Dermis microvascular lymphatic vessel endothelial cell (primary cell): Measurements from ENCODE around the gene KIAA0753. TPM values are rescaled to one million over a fixed set of nuclear protein-coding genes. Genes with fewer than 3 reads are reported as not detected.

ENCODE experiments used
- DNase-seq, 2 donors: peaks; one replicate each; pipeline versions ENCODE4 v3.0.0 to v3.0.0-alpha.2; 2010; ENCODE audit warnings: low read depth in 2 of 2
- total RNA-seq: library from RNA; depleted of rRNA; stranded (reverse); fragments of >200 nt; gene quantifications from 2 replicates; pipeline ENCODE4 v1.2.1, GENCODE V29; 2014

Gene KIAA0753
- total RNA-seq, 1 donor from 2014 or later, result 7.2 TPM

DNA sequence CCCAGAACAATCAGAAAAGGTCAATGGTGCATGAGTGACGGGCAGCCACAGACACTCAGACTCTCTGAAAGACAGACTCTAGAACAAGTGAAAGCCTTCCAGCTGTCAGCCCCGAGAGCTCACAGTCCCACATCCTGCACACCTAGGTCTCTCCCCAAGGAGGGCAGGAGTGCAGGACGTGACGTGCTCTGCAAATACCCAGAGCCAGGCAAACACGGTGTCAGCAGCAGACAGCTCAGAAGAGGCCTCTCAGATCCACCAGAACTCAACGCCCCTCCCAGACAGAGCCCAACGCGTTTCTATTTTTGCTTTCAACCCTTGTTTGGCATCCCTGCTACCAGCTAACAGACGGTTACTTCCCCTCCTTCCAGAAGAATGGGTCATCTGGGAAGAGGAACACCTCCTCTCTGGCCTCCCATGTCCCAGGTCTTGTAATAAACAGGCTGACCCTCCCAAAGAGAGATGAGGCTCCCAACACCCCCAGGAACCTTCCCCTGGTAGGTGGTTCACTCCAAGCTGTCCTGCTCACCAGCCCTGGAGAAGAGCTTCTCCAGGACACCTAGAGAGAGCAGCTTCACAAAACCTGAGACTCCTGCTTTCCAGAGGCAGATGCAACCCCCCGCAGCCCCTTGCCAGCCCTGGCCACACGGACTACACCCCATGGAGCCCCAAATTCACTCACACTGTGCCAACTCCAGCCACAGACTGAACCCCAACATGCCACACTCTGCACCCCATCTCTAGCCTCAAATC is 91.8 kb downstream of the KIAA0753 start:
- no peak for DNase-seq

- no peak for DNase-seq
These were observed 92.5 kb downstream of the KIAA0753 start for GRCh38 chr17:6548034-6548433.

DNA sequence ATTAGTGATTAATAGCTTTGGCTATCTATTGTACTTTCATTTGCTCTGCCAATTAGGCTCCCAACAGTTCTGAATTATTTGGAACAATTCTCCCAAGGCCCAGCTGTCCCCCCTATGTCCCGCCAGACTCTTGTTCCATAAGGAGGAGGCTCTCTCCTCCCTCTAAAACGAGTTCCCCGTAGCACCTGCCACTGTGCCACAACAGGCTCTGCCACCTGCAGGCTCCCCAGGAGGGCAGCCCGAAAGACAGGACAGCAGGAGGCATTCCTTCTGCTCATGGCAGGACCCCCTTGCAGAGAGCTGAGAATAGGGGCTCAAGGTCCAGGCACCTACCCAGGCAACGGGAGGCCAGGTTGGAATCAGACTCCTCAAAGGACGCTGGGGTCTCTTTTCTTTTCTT is 93.2 kb downstream of the KIAA0753 start:
- DNase-seq, result no peak

DNA sequence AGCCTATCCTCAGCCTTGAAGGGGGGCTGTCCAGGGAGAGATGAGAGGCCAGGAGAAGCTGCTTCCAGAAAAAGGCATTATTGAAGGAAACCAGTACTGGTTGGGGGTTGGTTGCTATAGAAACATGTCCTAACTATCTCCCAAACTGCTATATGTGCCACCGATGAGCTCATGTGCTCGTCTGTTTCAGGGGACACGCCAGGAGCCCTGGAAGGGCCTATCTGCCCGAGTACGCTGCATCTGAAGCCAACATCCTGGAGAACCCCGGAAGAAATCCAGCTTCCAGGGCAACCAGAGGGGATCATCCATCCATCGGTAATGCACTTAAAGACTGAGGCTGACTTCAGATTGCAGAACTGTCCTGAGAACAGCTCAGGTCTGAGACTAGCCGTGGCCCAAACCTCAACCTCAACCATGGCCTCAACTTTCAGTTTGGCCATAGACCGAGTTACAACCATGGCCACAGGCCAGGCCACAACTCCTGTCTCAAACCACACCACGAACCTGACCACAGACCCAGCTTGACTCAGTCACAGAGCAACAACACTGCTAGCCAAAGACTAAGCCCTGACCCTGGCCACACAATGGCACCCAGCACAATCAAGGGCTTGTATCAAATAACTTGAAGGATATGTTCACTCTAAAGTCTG is 94.3 kb downstream of the KIAA0753 start:
- DNase-seq, result no peak

DNA sequence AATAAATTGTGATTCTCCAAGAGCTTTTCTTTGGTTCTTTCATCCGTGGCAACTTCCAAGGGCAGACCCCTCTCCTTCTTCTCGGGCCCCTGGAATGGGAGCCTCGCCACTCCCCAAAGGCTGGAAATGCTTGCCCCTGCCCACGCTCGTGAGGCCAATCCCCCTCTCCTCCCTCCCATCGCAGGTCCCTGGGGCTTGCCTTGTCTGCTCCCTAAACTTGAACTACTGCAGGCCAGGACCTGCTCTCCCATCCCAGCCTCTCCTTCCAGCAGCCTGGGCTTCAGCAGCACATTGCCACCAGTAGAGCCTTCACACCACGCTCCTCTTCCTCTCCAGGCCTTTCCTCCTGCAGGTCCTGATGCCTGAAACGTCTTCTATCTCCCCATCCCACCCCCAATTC is 95.2 kb downstream of the KIAA0753 start:
- DNase-seq, result no peak

DNA sequence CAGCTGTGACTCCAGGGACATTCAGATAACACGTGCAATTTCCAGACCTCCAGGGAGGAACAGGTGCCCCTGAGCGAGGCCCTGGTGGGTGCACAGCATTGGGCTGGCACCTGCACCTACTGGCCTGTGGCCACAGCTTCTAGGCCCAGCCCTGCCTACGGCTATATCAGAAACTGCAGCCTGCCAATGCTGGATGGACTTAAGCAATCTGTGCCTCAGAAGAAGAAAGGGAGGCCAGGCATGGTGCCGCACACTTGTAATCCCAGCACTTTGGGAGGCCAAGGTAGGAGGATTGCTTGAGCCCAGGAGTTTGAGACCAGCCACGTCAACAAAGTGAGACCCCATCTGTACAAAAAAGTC is 96.5 kb downstream of the KIAA0753 start:
- DNase-seq, result no peak

GRCh38 chr17:6543079-6544010 is 97.2 kb downstream of the KIAA0753 start:
- DNase-seq, result no peak

- no peak for DNase-seq
These were observed 97.9 kb downstream of the KIAA0753 start for GRCh38 chr17:6542577-6542976.

GRCh38 chr17:6541886-6542285 is 98.6 kb downstream of the KIAA0753 start:
- no peak for DNase-seq

- no peak for DNase-seq
These were observed 100.6 kb downstream of the KIAA0753 start for GRCh38 chr17:6539871-6540270.

- no peak for DNase-seq
These were observed 103.9 kb downstream of the KIAA0753 start for GRCh38 chr17:6536566-6537065.

GRCh38 chr17:6536053-6536452 is 104.5 kb downstream of the KIAA0753 start:
- no peak for DNase-seq

GRCh38 chr17:6534846-6535514 is 105.5 kb downstream of the KIAA0753 start:
- no peak for DNase-seq

GRCh38 chr17:6532441-6532885 is 108.0 kb downstream of the KIAA0753 start:
- no peak for DNase-seq

DNA sequence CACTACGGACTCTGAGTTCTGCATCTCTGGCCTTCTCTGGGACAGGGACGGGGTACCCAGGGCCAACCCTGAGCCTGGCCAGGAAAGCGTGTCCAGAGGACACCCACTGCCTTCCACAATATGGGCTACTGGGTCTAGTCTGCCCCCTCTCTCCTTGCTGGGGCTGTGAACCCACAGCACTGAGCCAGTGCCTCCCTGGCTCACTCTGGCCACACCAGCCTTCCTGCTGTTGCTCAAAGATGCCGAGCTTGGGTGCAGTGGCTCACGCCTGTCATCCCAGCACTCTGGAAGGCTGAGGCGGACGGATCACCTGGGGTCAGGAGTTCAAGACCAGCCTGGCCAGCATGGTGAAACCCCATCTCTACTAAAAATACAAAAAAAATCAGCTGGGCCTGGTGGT is 108.9 kb downstream of the KIAA0753 start:
- DNase-seq, result no peak

DNA sequence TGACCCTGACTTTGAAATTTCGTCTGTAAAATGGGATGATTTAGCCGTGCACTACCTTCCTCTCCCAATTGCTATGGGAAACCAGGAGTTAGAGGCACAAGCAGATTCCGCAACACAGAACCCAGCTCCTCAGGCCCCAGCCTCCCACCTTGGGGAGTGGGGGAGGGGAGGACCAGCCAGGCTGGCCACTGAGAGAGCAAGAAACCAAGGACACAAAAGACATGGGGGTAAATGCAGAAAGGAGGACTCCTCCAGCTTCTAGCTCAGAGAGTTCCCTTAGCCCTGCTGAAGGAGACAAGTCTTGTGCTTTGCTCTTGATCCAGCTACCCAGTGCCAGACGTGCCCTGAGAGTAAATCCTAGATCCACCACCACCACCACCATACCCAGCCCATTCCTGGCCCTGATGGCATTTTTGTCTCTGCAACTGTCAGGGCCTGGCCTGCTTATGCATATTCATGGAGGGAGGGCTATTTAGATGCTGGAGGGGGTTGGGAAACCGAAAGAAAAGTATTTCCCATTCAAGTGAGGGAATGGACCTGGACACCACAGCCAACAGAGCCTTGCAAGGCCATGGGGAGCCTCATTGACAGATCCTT is 110.1 kb downstream of the KIAA0753 start:
- DNase-seq, result no peak

DNA sequence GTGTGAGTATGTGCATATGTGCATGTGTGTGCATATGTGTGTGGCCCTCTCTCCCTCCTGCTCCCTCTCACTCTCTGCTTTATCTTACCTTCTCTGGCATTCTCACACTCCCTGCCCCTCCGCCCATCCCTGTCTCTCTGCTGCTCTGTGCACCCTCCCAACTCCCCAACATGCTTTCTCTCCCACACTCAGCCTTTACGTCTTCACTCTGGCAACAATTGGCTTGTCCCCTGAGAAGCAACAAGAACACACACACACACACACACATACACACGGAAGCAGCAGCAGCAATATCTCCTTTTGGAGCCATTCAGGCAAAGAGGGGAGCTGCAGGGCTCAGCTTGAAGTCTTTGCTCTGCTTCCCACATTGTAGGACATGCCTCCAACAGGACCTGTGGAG is 112.0 kb downstream of the KIAA0753 start:
- no peak for DNase-seq
